HUDEP-2 (cell line): Measurements from ENCODE around the gene ARF6.
"Not testable (repeated sequence)": the region's sequence is repeated elsewhere in the genome, so short reads cannot be mapped to it uniquely, and the experiment has no call there.

Experiments
- DNase-seq, 76 experiments: peaks; one replicate each; lab custom pipeline; 2025; ENCODE audit not compliant: unreplicated experiment in 76 of 76; lab: John Stamatoyannopoulos, UW

Gene ARF6

DNA sequence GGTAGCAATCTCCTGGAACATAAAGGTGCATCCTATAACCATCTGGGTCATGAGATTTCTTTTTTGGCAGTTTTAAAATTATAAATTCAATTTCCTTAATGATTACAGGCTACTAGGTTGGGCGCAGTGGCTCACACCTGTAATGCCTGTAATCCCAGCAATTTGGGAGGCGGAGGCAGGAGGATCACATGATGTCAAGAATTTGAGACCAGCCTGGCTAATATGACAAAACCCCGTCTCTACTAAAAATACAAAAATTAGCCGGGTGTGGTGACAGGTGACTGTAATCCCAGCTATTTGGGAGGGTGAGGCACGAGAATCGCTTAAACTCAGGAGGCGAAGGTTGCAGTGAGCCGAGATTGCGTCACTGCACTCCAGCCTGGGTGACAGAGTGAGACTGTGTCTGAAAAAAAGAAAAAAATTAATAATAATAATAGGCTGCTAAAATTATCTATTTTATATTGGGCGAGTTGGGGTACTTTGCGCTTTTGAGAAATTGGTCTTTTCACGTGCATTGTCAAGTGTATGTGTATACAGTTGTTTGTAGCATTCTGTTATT, 17.2 kb upstream of the ARF6 start:
- DNase-seq = no peak

GRCh38 chr14:49876563-49877127, 16.2 kb upstream of the ARF6 start:
- DNase-seq = peak in 1 of 76 experiments; percentile 9

GRCh38 chr14:49879646-49880204, 13.2 kb upstream of the ARF6 start:
- DNase-seq = peak in 73 of 76 experiments; percentile 17 to 85 (median 56)

GRCh38 chr14:49880267-49881064, 12.4 kb upstream of the ARF6 start:
- peak in 1 of 76 experiments; percentile 13 for DNase-seq

DNA sequence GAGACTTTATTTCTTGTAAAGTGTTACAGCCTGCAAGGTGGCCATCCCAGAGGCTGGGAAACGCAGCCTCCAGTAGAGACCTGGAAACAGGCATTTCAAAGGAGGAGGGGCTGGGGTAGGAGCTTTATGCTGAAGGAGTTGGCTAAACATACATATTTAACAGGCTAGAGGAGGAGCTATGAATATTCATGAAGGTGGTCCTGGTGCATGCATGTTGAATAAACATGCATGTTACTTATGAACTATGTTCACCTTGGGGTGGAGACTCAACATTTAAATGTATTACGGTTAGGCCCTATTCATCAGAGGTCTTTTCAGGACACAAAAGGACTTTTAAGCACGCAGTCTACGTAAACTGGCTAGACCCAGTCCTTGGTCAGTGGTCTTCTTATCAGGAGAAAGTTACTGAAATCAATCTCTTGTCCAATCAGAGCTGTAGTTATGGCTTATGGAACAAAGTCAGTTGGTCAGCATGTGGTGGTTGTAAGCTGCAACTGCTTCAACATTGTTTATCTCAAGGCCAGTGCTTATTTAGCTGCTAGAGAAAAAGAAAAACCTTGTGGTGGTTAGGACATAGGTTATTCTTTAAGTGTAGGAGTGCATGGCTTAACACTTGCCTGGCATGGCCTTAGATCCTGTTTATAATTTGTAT, 11.4 kb upstream of the ARF6 start:
- DNase-seq = peak in 7 of 76 experiments; percentile 14 to 33 (median 27)

GRCh38 chr14:49882826-49883694, 9.8 kb upstream of the ARF6 start:
- peak in 70 of 76 experiments; percentile 16 to 88 (median 66) for DNase-seq

DNA sequence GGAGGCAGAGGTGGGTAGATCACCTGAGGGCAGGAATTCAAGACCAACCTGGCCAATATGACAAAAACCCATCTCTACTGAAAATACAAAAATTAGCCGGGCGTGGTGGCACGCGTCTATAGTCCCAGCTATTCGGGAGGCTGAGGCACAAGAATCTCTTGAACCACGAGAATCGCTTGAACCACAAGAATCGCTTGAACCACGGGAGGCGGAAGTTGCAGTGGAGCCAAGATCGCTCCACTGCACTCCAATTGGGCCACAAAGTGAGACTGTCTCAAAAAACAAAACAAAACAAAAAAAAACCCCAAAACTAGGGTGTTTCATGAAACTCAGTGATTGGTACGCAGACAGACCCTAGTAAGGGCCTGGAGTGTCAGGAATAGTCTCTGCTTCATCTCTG, 6.4 kb upstream of the ARF6 start:
- DNase-seq = no peak

GRCh38 chr14:49888293-49888692, 4.6 kb upstream of the ARF6 start:
- DNase-seq = no peak

DNA sequence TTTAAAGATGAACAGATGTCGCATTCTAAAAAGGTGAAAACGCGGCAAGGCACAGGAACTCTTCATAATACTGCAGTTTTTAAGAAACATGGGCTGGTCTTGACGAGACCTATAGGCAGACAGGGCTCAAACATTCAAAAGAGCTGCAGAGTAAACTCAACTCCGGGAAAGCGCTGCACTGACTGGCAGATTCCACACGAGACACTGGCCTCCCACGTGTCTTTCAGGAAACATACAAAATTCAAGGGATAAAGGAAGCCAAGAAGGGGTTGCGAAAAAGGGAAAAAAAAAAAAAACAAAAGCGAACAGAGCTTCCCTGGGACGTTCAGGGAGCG, 614 bp upstream of the ARF6 start:
- peak in 56 of 76 experiments; percentile 20 to 84 (median 54) for DNase-seq

- DNase-seq = peak in 61 of 76 experiments; percentile 4 to 82 (median 55)
Measured at GRCh38 chr14:49893309-49894213, 679 bp downstream of the ARF6 start.

DNA sequence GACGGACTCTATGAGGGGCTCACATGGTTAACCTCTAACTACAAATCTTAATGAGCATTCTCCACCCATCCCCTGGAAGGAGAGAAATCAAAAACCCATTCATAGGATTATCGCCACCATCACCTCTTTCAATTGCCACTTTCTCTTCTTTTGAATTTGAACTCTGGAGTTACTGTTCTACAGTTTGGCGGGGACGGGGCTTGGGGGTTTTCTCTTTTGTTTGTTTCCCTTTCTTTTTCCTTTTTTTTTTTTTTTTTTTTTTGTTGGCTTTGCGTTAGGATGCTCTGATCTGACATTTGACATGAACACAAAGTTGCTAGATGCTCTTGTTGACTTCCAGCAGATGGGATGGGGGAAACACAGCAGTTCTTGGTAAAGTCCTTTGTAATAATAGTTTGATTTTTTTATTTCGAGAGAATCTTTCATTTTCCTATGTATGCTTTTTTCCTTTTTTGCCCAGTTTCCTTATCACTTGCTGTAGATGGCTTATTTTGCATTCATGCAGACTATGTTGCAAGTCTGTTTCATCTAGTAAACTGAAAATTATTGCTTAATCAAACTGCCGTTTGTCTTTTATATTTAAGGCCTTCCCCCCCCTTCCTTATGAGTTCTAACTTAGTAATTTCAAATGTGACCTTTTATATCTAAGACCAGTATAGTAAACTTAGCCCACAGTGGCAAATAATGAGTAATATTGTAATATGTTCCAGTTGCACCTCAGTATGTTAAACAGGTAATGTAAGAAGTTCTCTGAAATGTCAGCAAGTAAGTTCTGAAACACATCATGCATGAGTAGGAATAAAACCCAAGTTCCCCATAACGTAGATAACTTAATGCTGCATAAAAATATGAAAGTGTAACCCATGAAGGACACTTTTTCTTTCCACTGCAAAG, 1.6 kb downstream of the ARF6 start:
- DNase-seq = peak in 1 of 76 experiments; percentile 15

DNA sequence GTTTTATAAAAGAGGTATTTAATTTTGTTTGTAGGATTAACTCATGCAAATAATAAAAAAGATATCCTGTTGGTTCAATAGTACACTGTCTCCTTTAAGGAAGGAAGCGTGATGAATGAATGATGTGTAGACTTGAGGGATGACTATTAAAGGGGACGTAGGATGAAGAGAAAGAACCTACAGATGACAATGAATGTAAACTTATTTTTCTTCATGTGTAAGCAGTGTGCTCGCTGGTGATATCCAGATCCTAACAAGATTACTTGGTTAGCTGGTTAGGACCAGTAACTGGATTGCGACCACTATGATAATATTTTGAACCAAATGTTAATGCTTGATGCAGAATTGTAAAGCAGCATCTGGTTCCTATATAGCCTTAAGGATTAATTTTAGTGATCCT, 2.6 kb downstream of the ARF6 start:
- DNase-seq = peak in 1 of 76 experiments; percentile 10

- DNase-seq = not testable (repeated sequence)
Measured at GRCh38 chr14:49896272-49896671, 3.4 kb downstream of the ARF6 start.

DNA sequence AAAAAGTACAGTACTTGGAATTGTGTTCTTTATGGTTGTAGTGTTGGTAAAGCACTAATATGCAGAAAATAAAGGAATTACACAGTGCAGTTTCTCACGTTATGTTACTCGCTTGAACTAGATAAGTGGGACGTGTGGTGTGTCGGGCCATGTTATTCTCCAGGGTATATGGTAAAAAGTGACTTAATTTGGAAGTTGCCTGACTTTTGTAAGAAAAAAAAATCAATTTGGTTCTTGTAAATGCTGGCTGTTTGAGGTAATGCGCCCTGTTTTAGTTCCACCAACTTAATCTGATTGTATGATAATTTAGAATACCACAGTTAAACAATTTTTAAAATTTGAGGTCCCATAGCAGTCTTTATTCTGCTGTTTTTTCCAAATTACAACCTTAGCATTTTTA, 4.1 kb downstream of the ARF6 start:
- DNase-seq = peak in 2 of 76 experiments; percentile 17 to 29

DNA sequence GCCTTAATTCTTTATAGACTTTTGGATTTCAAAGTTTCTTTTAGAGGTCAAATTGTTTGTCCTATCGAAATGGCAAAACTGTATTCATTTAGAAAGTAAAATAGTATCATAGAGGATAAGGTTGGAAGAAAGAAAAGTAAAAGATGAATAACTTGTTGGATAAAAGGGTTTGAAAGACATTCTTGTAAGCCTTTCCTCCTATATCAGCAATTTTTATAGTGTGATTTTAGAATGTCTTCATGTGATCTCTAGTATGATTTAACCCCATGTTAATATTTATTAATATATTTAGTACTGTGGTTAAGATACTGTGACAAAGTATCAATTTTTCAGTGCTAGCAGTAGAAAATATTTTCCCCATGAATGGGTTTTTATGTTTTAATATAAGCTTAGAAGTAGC, 4.5 kb downstream of the ARF6 start:
- DNase-seq = no peak

DNA sequence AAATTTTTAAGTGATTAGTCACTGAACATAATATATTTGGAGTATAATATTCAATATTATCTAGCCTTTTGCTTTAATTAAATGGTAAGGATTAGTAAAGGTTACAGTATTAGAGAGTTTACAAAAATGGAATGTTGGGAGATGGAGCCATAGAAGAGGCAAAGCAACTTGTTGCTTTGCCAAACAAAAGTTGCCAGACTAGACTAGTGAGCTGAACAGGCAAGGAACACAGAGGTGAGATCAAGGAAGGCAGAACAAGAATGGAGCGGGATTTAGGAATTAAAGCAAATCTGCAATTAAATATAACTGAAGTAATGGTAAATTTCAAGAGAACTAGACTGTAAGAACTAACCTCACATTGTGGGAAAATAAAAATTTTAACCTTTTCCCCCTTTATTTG, 5.1 kb downstream of the ARF6 start:
- DNase-seq = no peak

GRCh38 chr14:49898485-49898884, 5.6 kb downstream of the ARF6 start:
- DNase-seq = no peak

- DNase-seq = no peak
Measured at GRCh38 chr14:49900973-49901372, 8.1 kb downstream of the ARF6 start.
